ENCODE measurements around the gene RBM34. TPM values are rescaled to one million over a fixed set of nuclear protein-coding genes. Genes with fewer than 3 reads are reported as not detected.

The RBM34 gene
- total RNA-seq, 1 donor from 2014 or later, result 53.6 TPM

DNA sequence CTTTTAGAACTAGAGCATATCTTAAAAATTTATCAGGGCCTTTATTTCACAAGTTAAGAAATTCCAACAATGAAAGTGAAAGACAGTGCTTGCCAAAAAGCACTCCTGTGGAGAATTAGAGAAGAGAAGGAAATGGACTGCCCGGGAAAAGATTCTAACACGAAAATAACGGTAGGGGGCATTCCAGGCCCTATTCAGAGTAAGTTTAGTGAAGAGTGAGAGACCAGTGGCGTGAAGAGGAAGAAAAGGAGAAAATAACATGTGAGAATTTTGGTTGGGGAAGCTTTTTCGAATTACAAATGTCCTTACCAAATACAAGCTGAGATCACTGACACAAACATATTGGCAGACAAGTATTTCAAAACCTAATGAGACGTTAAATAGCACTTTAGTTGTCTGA is 38.4 kb upstream of the RBM34 start:
- no peak for DNase-seq (ENCODE audit: low spot score in 2 of 2)
- H3K9me3 ChIP-seq, result no peaks in the 10 kb centered on the region
- TF ChIP-seq, protein P1, sequence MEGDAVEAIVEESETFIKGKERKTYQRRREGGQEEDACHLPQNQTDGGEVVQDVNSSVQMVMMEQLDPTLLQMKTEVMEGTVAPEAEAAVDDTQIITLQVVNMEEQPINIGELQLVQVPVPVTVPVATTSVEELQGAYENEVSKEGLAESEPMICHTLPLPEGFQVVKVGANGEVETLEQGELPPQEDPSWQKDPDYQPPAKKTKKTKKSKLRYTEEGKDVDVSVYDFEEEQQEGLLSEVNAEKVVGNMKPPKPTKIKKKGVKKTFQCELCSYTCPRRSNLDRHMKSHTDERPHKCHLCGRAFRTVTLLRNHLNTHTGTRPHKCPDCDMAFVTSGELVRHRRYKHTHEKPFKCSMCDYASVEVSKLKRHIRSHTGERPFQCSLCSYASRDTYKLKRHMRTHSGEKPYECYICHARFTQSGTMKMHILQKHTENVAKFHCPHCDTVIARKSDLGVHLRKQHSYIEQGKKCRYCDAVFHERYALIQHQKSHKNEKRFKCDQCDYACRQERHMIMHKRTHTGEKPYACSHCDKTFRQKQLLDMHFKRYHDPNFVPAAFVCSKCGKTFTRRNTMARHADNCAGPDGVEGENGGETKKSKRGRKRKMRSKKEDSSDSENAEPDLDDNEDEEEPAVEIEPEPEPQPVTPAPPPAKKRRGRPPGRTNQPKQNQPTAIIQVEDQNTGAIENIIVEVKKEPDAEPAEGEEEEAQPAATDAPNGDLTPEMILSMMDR (IDR thresholded peaks at IDR 0.05), result peak in 1 of 3 experiments; percentile 34
- peak overlapping the region; percentile 3 to 32 for H3K27ac ChIP-seq
- H3K4me1 ChIP-seq, result no peaks in the 10 kb centered on the region
- peaks cover 12 to 17% of the 10 kb centered on the region in 2 donors for H3K36me3 ChIP-seq
- intact Hi-C loops (cut with DNase I), result no loop called here
- H3K4me3 ChIP-seq, result no peak overlapping the region
- no peaks in the 10 kb centered on the region for H3K27me3 ChIP-seq

DNA sequence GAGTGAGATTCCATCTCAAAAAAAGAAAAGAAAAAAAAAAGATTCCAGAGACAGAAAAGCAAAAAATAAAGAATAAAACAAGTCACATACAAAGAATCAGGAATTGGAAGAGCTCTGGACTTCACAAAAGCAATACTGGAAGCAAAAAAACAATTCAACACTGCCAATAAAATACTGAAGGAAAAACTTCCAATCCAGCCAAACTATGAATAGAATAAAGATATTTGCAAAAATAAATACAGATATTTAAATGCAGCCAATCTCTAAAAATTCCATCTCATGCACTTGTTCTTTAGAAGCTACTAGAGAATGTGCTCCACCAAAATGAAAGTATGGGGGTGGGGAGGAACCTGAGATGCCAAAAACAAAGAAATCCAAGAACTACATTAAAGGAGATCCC is 29.4 kb upstream of the RBM34 start:
- no peaks in the 10 kb centered on the region for H3K27me3 ChIP-seq
- no peaks in the 10 kb centered on the region for H3K9me3 ChIP-seq
- intact Hi-C loops (cut with DNase I), result no loop called here
- no peak for DNase-seq (ENCODE audit: low spot score in 2 of 2)
- no peak overlapping the region for H3K4me3 ChIP-seq
- H3K36me3 ChIP-seq, result peaks cover 20 to 26% of the 10 kb centered on the region in 2 donors
- peak overlapping the region; percentile 58 for H3K27ac ChIP-seq
- peaks cover 0 to 11% of the 10 kb centered on the region in 2 donors for H3K4me1 ChIP-seq
- TF ChIP-seq, protein P1 (IDR thresholded peaks at IDR 0.05), result no peak

- Histone ChIP-seq H3K27me3 (no peaks in the 10 kb centered on the region), H3K36me3 (peaks cover 5 to 7% of the 10 kb centered on the region in 2 donors), H3K27ac (no peak overlapping the region), H3K9me3 (no peaks in the 10 kb centered on the region), H3K4me3 (no peak overlapping the region), H3K4me1 (peaks cover 0 to 11% of the 10 kb centered on the region in 2 donors)
- no peak for DNase-seq (ENCODE audit: low spot score in 2 of 2)
- intact Hi-C loops (cut with DNase I), result no loop called here
- TF ChIP-seq, protein P1 (IDR thresholded peaks at IDR 0.05), result no peak
Observed at GRCh38 chr1:235187316-235187715, 26.3 kb upstream of the RBM34 start.

DNA sequence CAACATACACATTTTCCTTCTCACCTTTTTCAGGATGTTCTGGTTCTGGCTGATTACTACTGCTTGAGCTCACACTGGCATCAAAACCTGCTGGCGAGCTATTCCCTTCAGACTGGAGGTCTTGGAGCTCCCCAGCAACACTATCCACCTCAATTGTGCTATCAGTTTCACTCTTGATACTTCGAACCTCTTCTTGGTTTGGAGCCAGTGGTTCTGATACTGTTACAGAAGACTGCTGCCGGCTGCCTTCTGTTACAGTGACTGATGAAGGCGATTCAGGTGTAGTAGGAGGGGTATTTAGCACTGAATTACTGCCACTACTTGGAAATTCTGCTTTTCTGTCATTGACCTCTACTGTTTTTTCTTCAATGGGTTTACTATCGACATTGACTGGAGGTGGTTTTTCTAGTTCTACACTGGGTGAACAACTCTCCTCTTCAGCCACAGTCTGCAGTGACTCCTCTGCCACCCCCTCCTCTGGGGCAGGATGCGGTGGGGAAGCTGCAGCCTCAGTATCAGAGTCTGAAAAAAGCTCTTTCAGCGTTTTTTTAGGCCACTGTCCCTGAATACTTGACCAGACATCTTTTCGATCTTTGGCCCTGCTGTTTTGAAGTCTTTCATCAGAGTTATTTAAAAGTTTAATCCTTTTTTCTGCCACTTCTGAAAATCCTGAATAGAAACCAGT is 20.7 kb upstream of the RBM34 start:
- H3K27ac ChIP-seq, result no peak overlapping the region
- no peaks in the 10 kb centered on the region for H3K27me3 ChIP-seq
- H3K36me3 ChIP-seq, result peaks cover 15 to 36% of the 10 kb centered on the region in 2 donors
- intact Hi-C loops (cut with DNase I), result no loop called here
- no peak for DNase-seq (ENCODE audit: low spot score in 2 of 2)
- no peaks in the 10 kb centered on the region for H3K9me3 ChIP-seq
- TF ChIP-seq, protein P1 (IDR thresholded peaks at IDR 0.05), result no peak
- H3K4me1 ChIP-seq, result no peaks in the 10 kb centered on the region
- H3K4me3 ChIP-seq, result no peak overlapping the region

GRCh38 chr1:235180916-235181460 is 19.9 kb upstream of the RBM34 start:
- Histone ChIP-seq H3K4me3 (no peak overlapping the region), H3K4me1 (no peaks in the 10 kb centered on the region), H3K36me3 (peaks cover 18 to 40% of the 10 kb centered on the region in 2 donors), H3K27ac (no peak overlapping the region), H3K9me3 (no peaks in the 10 kb centered on the region), H3K27me3 (no peaks in the 10 kb centered on the region)
- TF ChIP-seq, protein P1 (IDR thresholded peaks at IDR 0.05), result no peak
- no peak for DNase-seq (ENCODE audit: low spot score in 2 of 2)
- intact Hi-C loops (cut with DNase I), result no loop called here

Data from ascending aorta (tissue), 2 donors.